ENCODE results near the gene SLC7A4.

SLC7A4 gene

GRCh38 chr22:21032037-21032867, at the start of gene SLC7A4:
SLC7A4 (minus strand) TSS chr22:21032561; CDS start chr22:21031812, 749 bp downstream.
- no peak within 1 kb of the TSS for H3K4me3 ChIP-seq (ENCODE audit: low read depth, low read length)
- DNase-seq (ENCODE audit: low read depth): no peak
- no peak for TF ChIP-seq CTCF (IDR thresholded peaks at IDR 0.05; ENCODE audit: control insufficient read depth, extremely low read depth, insufficient read depth)

GRCh38 chr22:21080435-21081137, 48.2 kb upstream of the SLC7A4 start:
- DNase-seq (ENCODE audit: low read depth): no peak
- TF ChIP-seq CTCF (IDR thresholded peaks at IDR 0.05; ENCODE audit: control insufficient read depth, extremely low read depth, insufficient read depth): no peak
- H3K4me3 ChIP-seq (ENCODE audit: low read depth, low read length): no peak overlapping the region

- H3K4me3 ChIP-seq (ENCODE audit: low read depth, low read length): no peak overlapping the region
- DNase-seq (ENCODE audit: low read depth): no peak
- TF ChIP-seq CTCF (IDR thresholded peaks at IDR 0.05; ENCODE audit: control insufficient read depth, extremely low read depth, insufficient read depth): no peak
These were observed 47.1 kb upstream of the SLC7A4 start for GRCh38 chr22:21079493-21079892.

- no peak for DNase-seq (ENCODE audit: low read depth)
- TF ChIP-seq CTCF (IDR thresholded peaks at IDR 0.05; ENCODE audit: control insufficient read depth, extremely low read depth, insufficient read depth): no peak
- H3K4me3 ChIP-seq (ENCODE audit: low read depth, low read length): no peak overlapping the region
These were observed 46.6 kb upstream of the SLC7A4 start for GRCh38 chr22:21078916-21079315.

GRCh38 chr22:21077884-21078508, 45.6 kb upstream of the SLC7A4 start:
- TF ChIP-seq CTCF (IDR thresholded peaks at IDR 0.05; ENCODE audit: control insufficient read depth, extremely low read depth, insufficient read depth): no peak
- DNase-seq (ENCODE audit: low read depth): no peak
- no peak overlapping the region for H3K4me3 ChIP-seq (ENCODE audit: low read depth, low read length)

GRCh38 chr22:21076912-21077625, 44.7 kb upstream of the SLC7A4 start:
- H3K4me3 ChIP-seq (ENCODE audit: low read depth, low read length): no peak overlapping the region
- no peak for DNase-seq (ENCODE audit: low read depth)
- no peak for TF ChIP-seq CTCF (IDR thresholded peaks at IDR 0.05; ENCODE audit: control insufficient read depth, extremely low read depth, insufficient read depth)

All from LNCaP clone FGC (cell line).